Fibroblast of lung (primary cell): Measurements from ENCODE around the gene CD300H. TPM values are rescaled to one million over a fixed set of nuclear protein-coding genes. Genes with fewer than 3 reads are reported as not detected.
A peak's percentile ranks its signal among the peaks of the same experiment; 100 is the strongest.

Source experiments
- DNase-seq, 2 donors: peaks; one replicate each; pipeline versions ENCODE4 v3.0.0 to v3.0.0-alpha.2; 2010; ENCODE audit warnings: low read depth in 2 of 2
- H2AFZ ChIP-seq: 2 replicates; pipeline ENCODE4 v1.5.1; 2012; ENCODE audit warnings: low read length, control low read depth, inconsistent platforms
- H3K27ac ChIP-seq: 2 replicates; pipeline ENCODE4 v1.5.1; 2011; ENCODE audit warnings: low read length, control low read depth; ENCODE audit not compliant: insufficient read depth
- H3K27me3 ChIP-seq: 2 replicates; pipeline ENCODE4 v1.5.1; 2011; ENCODE audit warnings: mild to moderate bottlenecking, low read length; ENCODE audit not compliant: control insufficient read depth, insufficient read depth
- H3K36me3 ChIP-seq: 2 replicates; pipeline ENCODE4 v1.5.1; 2011; ENCODE audit warnings: low read length; ENCODE audit not compliant: control insufficient read depth, insufficient read depth
- H3K4me1 ChIP-seq: 2 replicates; pipeline ENCODE4 v1.5.1; 2011; ENCODE audit warnings: low read length; ENCODE audit not compliant: control insufficient read depth, insufficient read depth; ENCODE audit errors: extremely low read depth
- H3K4me2 ChIP-seq: 2 replicates; pipeline ENCODE4 v1.5.1; 2011; ENCODE audit warnings: low read length, control low read depth; ENCODE audit not compliant: insufficient read depth; ENCODE audit errors: extremely low read depth
- H3K4me3 ChIP-seq, 4 experiments: fragments of 200-600 bp in 1 of 4; sonication (generic) in 1 of 4; replicated peaks in 1 of 4; 2 replicates each; pipeline ENCODE4 v1.5.1; 2011 to 2016; ENCODE audit warnings: low read length in 4 of 4, low read depth in 3 of 4, mild to moderate bottlenecking in 3 of 4, control low read depth in 2 of 4, inconsistent platforms in 1 of 4, mixed read lengths in 1 of 4; ENCODE audit not compliant: insufficient read depth in 1 of 4; ENCODE audit errors: control extremely low read depth in 1 of 4
- H3K79me2 ChIP-seq: 2 replicates; pipeline ENCODE4 v1.5.1; 2012; ENCODE audit warnings: mild to moderate bottlenecking, low read length, inconsistent platforms; ENCODE audit not compliant: control insufficient read depth, insufficient read depth
- H3K9ac ChIP-seq: 2 replicates; pipeline ENCODE4 v1.5.1; 2011; ENCODE audit warnings: mild to moderate bottlenecking, low read length, control low read depth; ENCODE audit not compliant: insufficient read depth
- H3K9me3 ChIP-seq: 2 replicates; pipeline ENCODE4 v1.5.1; 2012; ENCODE audit warnings: low read depth, low read length; ENCODE audit not compliant: control insufficient read depth, insufficient read depth
- H4K20me1 ChIP-seq: 2 replicates; pipeline ENCODE4 v1.5.1; 2011; ENCODE audit warnings: low read length; ENCODE audit not compliant: control insufficient read depth, insufficient read depth; ENCODE audit errors: extremely low read depth
- EZH2 ChIP-seq: IDR thresholded peaks from 2 replicates; pipeline ENCODE4 v1.5.1; 2012; ENCODE audit warnings: low read length, control low read depth, mild to moderate bottlenecking; ENCODE audit errors: missing control alignments
- polyA plus RNA-seq, 2 donors: library from polyadenylated mRNA; depleted of rRNA in 1 of 2; stranded (reverse) in 1 of 2; unstranded in 1 of 2; fragments of >200 nt; gene quantifications; 2 replicates each; pipeline ENCODE4 v1.2.1, GENCODE V29; 2011 to 2012; ENCODE audit warnings: missing spikeins in 1 of 2
- total RNA-seq: library from RNA; depleted of rRNA; stranded (reverse); fragments of >200 nt; gene quantifications from 2 replicates; pipeline ENCODE4 v1.2.1, GENCODE V29; 2014
- TF ChIP-seq, protein P1 (sequence below), 2 donors: IDR thresholded peaks in 1 of 2; conservative IDR thresholded peaks in 1 of 2; 1 replicate in 1 of 2; 2 replicates in 1 of 2; pipeline ENCODE4 v1.5.1; 2011 to 2012; ENCODE audit warnings: low read length in 2 of 2, control low read depth in 1 of 2, inconsistent platforms in 1 of 2, low read depth in 1 of 2, mild to moderate bottlenecking in 1 of 2

Gene CD300H
- total and polyA plus RNA-seq, 2 donors (not counting 1 experiment from before 2014, with no cell fraction given): not detected

DNA sequence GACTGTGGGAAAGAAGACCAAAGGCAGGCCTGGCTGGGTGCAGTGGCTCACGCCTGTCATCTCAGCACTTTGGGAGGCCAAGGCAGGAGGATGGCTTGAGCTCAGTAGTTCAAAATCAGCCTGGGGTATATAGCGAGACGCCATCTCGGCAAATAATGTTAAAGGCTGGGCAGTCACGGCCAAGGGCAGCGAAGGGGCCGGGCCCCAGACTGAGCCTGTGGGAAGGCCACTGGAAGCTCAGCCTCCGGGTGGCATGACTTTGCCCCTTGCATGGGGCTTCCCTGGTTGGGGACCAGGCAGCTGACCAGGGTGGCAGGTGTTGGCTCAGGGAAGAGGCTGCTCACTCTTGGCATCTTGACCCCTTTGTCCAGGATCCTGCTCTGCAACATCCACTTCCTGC lies 38.7 kb upstream of the CD300H start:
- H3K9ac ChIP-seq: no peak overlapping the region
- no peaks in the 10 kb centered on the region for H3K4me1 ChIP-seq

DNA sequence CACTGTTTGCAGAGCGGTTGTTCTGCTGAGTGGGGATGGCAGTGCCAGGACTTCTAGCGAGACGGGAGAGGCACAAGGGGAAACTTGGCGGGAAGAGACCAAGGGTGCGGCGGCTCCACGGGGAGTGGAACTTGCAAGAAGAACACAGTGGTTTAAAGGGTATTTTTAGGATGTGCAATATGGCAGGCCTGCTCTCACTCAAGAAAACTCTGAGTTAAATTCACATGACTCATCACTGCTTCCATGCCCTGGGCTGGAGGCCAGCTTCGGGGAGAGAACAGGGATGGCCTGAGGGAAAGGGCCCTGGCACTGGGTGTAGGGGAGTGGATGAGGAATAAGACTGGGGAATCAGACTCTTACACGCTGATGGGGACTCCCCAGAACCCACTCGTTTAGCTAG lies 38.1 kb upstream of the CD300H start:
- no peak overlapping the region for H2AFZ ChIP-seq
- no peaks in the 10 kb centered on the region for H3K27me3 ChIP-seq

More for the DNA sequence above, 38.7 kb upstream of the CD300H start:
- H3K27ac ChIP-seq: no peak overlapping the region
- no peak overlapping the region for H3K4me3 ChIP-seq
- TF ChIP-seq, protein P1, sequence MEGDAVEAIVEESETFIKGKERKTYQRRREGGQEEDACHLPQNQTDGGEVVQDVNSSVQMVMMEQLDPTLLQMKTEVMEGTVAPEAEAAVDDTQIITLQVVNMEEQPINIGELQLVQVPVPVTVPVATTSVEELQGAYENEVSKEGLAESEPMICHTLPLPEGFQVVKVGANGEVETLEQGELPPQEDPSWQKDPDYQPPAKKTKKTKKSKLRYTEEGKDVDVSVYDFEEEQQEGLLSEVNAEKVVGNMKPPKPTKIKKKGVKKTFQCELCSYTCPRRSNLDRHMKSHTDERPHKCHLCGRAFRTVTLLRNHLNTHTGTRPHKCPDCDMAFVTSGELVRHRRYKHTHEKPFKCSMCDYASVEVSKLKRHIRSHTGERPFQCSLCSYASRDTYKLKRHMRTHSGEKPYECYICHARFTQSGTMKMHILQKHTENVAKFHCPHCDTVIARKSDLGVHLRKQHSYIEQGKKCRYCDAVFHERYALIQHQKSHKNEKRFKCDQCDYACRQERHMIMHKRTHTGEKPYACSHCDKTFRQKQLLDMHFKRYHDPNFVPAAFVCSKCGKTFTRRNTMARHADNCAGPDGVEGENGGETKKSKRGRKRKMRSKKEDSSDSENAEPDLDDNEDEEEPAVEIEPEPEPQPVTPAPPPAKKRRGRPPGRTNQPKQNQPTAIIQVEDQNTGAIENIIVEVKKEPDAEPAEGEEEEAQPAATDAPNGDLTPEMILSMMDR (conservative IDR thresholded peaks at IDR 0.05 in 1 of 2, IDR thresholded peaks at IDR 0.05 in 1 of 2; ENCODE audit: low read depth in 1 of 2, low read length in 2 of 2): no peak
- TF ChIP-seq EZH2: no peak
- no peak for DNase-seq
- H3K27me3 ChIP-seq: no peaks in the 10 kb centered on the region
- H3K79me2 ChIP-seq: no peaks in the 10 kb centered on the region
- no peaks in the 10 kb centered on the region for H3K36me3 ChIP-seq
- H4K20me1 ChIP-seq: no peaks in the 10 kb centered on the region
- H2AFZ ChIP-seq: no peak overlapping the region
- no peak overlapping the region for H3K4me2 ChIP-seq
- no peaks in the 10 kb centered on the region for H3K9me3 ChIP-seq

DNA sequence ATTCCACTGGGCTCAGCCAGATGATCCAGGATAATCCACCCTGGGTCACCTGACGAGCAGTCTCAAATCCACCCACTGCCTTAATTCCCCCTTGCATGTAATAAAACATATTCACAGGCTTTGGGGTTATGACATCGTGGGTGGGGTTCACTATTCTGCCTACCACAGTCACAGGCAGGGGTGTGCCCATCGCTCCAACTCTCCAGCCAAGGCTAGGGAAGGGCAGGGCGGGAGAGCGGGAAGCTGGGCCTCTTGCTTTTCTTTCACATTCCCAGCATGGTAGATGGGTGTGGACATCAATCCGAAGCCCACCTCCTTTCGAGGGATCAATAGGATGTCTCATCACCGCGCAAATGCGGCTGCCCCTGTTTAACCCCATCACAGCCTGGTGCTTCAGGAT lies 37.5 kb upstream of the CD300H start:
- Histone ChIP-seq H3K27me3 (no peaks in the 10 kb centered on the region), H3K79me2 (no peaks in the 10 kb centered on the region), H3K4me3 (no peak overlapping the region), H3K4me1 (no peaks in the 10 kb centered on the region), H3K27ac (no peak overlapping the region), H2AFZ (no peak overlapping the region), H3K9me3 (no peaks in the 10 kb centered on the region), H4K20me1 (no peaks in the 10 kb centered on the region), H3K4me2 (no peak overlapping the region), H3K36me3 (no peaks in the 10 kb centered on the region), H3K9ac (no peak overlapping the region)
- no peak for DNase-seq
- TF ChIP-seq, protein P1 (conservative IDR thresholded peaks at IDR 0.05 in 1 of 2, IDR thresholded peaks at IDR 0.05 in 1 of 2; ENCODE audit: low read depth in 1 of 2, low read length in 2 of 2): no peak
- no peak for TF ChIP-seq EZH2

More for the DNA sequence above, 38.1 kb upstream of the CD300H start:
- Histone ChIP-seq H3K9ac (no peak overlapping the region), H3K4me3 (no peak overlapping the region), H3K9me3 (no peaks in the 10 kb centered on the region), H3K4me2 (no peak overlapping the region), H3K27ac (no peak overlapping the region), H3K36me3 (no peaks in the 10 kb centered on the region), H4K20me1 (no peaks in the 10 kb centered on the region), H3K4me1 (no peaks in the 10 kb centered on the region), H3K79me2 (no peaks in the 10 kb centered on the region)
- TF ChIP-seq EZH2: no peak
- TF ChIP-seq, protein P1 (conservative IDR thresholded peaks at IDR 0.05 in 1 of 2, IDR thresholded peaks at IDR 0.05 in 1 of 2; ENCODE audit: low read depth in 1 of 2, low read length in 2 of 2): no peak
- DNase-seq: peak; percentile 31 to 78
